ENCODE results near the gene FAM229B. TPM values are rescaled to one million over a fixed set of nuclear protein-coding genes. Genes with fewer than 3 reads are reported as not detected.
A peak's percentile ranks its signal among the peaks of the same experiment; 100 is the strongest.
"Not testable (repeated sequence)": the region's sequence is repeated elsewhere in the genome, so short reads cannot be mapped to it uniquely, and the experiment has no call there.

Gene FAM229B
- total RNA-seq, 2 donors from 2014 or later, result 3.3 to 6.6 TPM

GRCh38 chr6:112087916-112088315 lies 525 bp downstream of the FAM229B start:
- H3K27ac Mint-ChIP-seq, result no peak overlapping the region
- peaks cover 1 to 8% of the 10 kb centered on the region in 2 donors for H3K36me3 Mint-ChIP-seq (ENCODE audit: insufficient read depth in 2 of 2)
- DNase-seq, result no peak
- ATAC-seq (replicated peaks in 1 of 2), result no peak
- H3K27me3 Mint-ChIP-seq (ENCODE audit: low read depth), result peaks cover 14% of the 10 kb centered on the region
- H3K9me3 Mint-ChIP-seq, result no peaks in the 10 kb centered on the region
- H3K4me3 Mint-ChIP-seq, result no peak overlapping the region
- H3K4me1 Mint-ChIP-seq (ENCODE audit: low read depth), result peaks cover 10% of the 10 kb centered on the region

- Mint-ChIP-seq H3K27ac (no peak overlapping the region), H3K36me3 (ENCODE audit: insufficient read depth in 2 of 2) (no peaks in the 10 kb centered on the region), H3K9me3 (no peaks in the 10 kb centered on the region), H3K4me1 (ENCODE audit: low read depth) (no peaks in the 10 kb centered on the region), H3K27me3 (ENCODE audit: low read depth) (peaks cover 2% of the 10 kb centered on the region), H3K4me3 (no peak overlapping the region)
- ATAC-seq (replicated peaks in 1 of 2), result no peak
- no peak for DNase-seq
Observed at GRCh38 chr6:112096901-112097300, 9.5 kb downstream of the FAM229B start.

- no peaks in the 10 kb centered on the region for H3K27me3 Mint-ChIP-seq (ENCODE audit: low read depth)
- peaks cover 2 to 4% of the 10 kb centered on the region in 2 donors for H3K36me3 Mint-ChIP-seq (ENCODE audit: insufficient read depth in 2 of 2)
- no peak for DNase-seq
- H3K9me3 Mint-ChIP-seq, result peaks cover 2 to 4% of the 10 kb centered on the region in 2 donors
- H3K4me1 Mint-ChIP-seq (ENCODE audit: low read depth), result no peaks in the 10 kb centered on the region
- H3K4me3 Mint-ChIP-seq, result no peak overlapping the region
- no peak overlapping the region for H3K27ac Mint-ChIP-seq
- ATAC-seq (replicated peaks in 1 of 2), result no peak
Observed at GRCh38 chr6:112100561-112100960, 13.2 kb downstream of the FAM229B start.

- not testable (repeated sequence) for H3K9me3 Mint-ChIP-seq; ATAC-seq (replicated peaks in 1 of 2); H3K27me3 Mint-ChIP-seq (ENCODE audit: low read depth); H3K27ac Mint-ChIP-seq; H3K36me3 Mint-ChIP-seq (ENCODE audit: insufficient read depth in 2 of 2); DNase-seq; H3K4me1 Mint-ChIP-seq (ENCODE audit: low read depth); H3K4me3 Mint-ChIP-seq
Observed at GRCh38 chr6:112106026-112106425, 18.6 kb downstream of the FAM229B start.

- no peak for DNase-seq
- Mint-ChIP-seq H3K36me3 (ENCODE audit: insufficient read depth in 2 of 2) (peaks cover 2 to 4% of the 10 kb centered on the region in 2 donors), H3K27me3 (ENCODE audit: low read depth) (peaks cover 1% of the 10 kb centered on the region), H3K4me3 (no peak overlapping the region), H3K9me3 (peaks cover 2 to 4% of the 10 kb centered on the region in 2 donors), H3K27ac (no peak overlapping the region), H3K4me1 (ENCODE audit: low read depth) (no peaks in the 10 kb centered on the region)
- ATAC-seq (replicated peaks in 1 of 2), result no peak
Observed at GRCh38 chr6:112106562-112106961, 19.2 kb downstream of the FAM229B start.

GRCh38 chr6:112109262-112109661 lies 21.9 kb downstream of the FAM229B start:
- H3K4me1 Mint-ChIP-seq (ENCODE audit: low read depth), result no peaks in the 10 kb centered on the region
- H3K36me3 Mint-ChIP-seq (ENCODE audit: insufficient read depth in 2 of 2), result peaks cover 2 to 4% of the 10 kb centered on the region in 2 donors
- no peak overlapping the region for H3K4me3 Mint-ChIP-seq
- peaks cover 14% of the 10 kb centered on the region for H3K27me3 Mint-ChIP-seq (ENCODE audit: low read depth)
- ATAC-seq (replicated peaks in 1 of 2) (no peak), DNase-seq (no peak)
- H3K27ac Mint-ChIP-seq, result no peak overlapping the region
- peaks cover 2 to 4% of the 10 kb centered on the region in 2 donors for H3K9me3 Mint-ChIP-seq

GRCh38 chr6:112113431-112113830 lies 26.0 kb downstream of the FAM229B start:
- Mint-ChIP-seq H3K27me3 (ENCODE audit: low read depth) (peaks cover 14% of the 10 kb centered on the region), H3K4me1 (ENCODE audit: low read depth) (peaks cover 22% of the 10 kb centered on the region), H3K4me3 (no peak overlapping the region), H3K36me3 (ENCODE audit: insufficient read depth in 2 of 2) (no peaks in the 10 kb centered on the region), H3K9me3 (no peaks in the 10 kb centered on the region), H3K27ac (no peak overlapping the region)
- DNase-seq, result no peak
- ATAC-seq (replicated peaks in 1 of 2), result no peak

GRCh38 chr6:112113918-112114317 lies 26.5 kb downstream of the FAM229B start:
- Mint-ChIP-seq H3K9me3 (no peaks in the 10 kb centered on the region), H3K4me3 (no peak overlapping the region), H3K27me3 (ENCODE audit: low read depth) (peaks cover 14% of the 10 kb centered on the region), H3K4me1 (ENCODE audit: low read depth) (peaks cover 22% of the 10 kb centered on the region), H3K27ac (no peak overlapping the region), H3K36me3 (ENCODE audit: insufficient read depth in 2 of 2) (no peaks in the 10 kb centered on the region)
- DNase-seq, result no peak
- ATAC-seq (replicated peaks in 1 of 2), result no peak

GRCh38 chr6:112114577-112115223 lies 27.3 kb downstream of the FAM229B start:
- Mint-ChIP-seq H3K4me1 (ENCODE audit: low read depth) (peaks cover 22% of the 10 kb centered on the region), H3K4me3 (no peak overlapping the region), H3K36me3 (ENCODE audit: insufficient read depth in 2 of 2) (no peaks in the 10 kb centered on the region), H3K27ac (no peak overlapping the region), H3K9me3 (no peaks in the 10 kb centered on the region), H3K27me3 (ENCODE audit: low read depth) (peaks cover 14% of the 10 kb centered on the region)
- no peak for DNase-seq
- no peak for ATAC-seq (replicated peaks in 1 of 2)

GRCh38 chr6:112116221-112116620 lies 28.8 kb downstream of the FAM229B start:
- no peaks in the 10 kb centered on the region for H3K9me3 Mint-ChIP-seq
- H3K27ac Mint-ChIP-seq, result no peak overlapping the region
- H3K27me3 Mint-ChIP-seq (ENCODE audit: low read depth), result peaks cover 14% of the 10 kb centered on the region
- H3K36me3 Mint-ChIP-seq (ENCODE audit: insufficient read depth in 2 of 2), result no peaks in the 10 kb centered on the region
- ATAC-seq (replicated peaks in 1 of 2) (no peak), DNase-seq (no peak)
- peaks cover 22% of the 10 kb centered on the region for H3K4me1 Mint-ChIP-seq (ENCODE audit: low read depth)
- no peak overlapping the region for H3K4me3 Mint-ChIP-seq

- H3K9me3 Mint-ChIP-seq, result no peaks in the 10 kb centered on the region
- no peaks in the 10 kb centered on the region for H3K36me3 Mint-ChIP-seq (ENCODE audit: insufficient read depth in 2 of 2)
- DNase-seq (peak in 1 of 2 donors; percentile 4), ATAC-seq (replicated peaks in 1 of 2) (peak; percentile 56 to 86)
- peaks cover 3% of the 10 kb centered on the region for H3K27me3 Mint-ChIP-seq (ENCODE audit: low read depth)
- H3K4me1 Mint-ChIP-seq (ENCODE audit: low read depth), result peaks cover 22% of the 10 kb centered on the region
- H3K27ac Mint-ChIP-seq, result no peak overlapping the region
- peak overlapping the region; percentile 14 to 56 for H3K4me3 Mint-ChIP-seq
Observed at GRCh38 chr6:112117554-112117953, 30.2 kb downstream of the FAM229B start.

GRCh38 chr6:112118034-112118433 lies 30.6 kb downstream of the FAM229B start:
- peaks cover 22% of the 10 kb centered on the region for H3K4me1 Mint-ChIP-seq (ENCODE audit: low read depth)
- H3K27ac Mint-ChIP-seq, result no peak overlapping the region
- no peaks in the 10 kb centered on the region for H3K9me3 Mint-ChIP-seq
- no peak for ATAC-seq (replicated peaks in 1 of 2)
- H3K4me3 Mint-ChIP-seq, result no peak overlapping the region
- H3K36me3 Mint-ChIP-seq (ENCODE audit: insufficient read depth in 2 of 2), result no peaks in the 10 kb centered on the region
- DNase-seq, result no peak
- H3K27me3 Mint-ChIP-seq (ENCODE audit: low read depth), result no peaks in the 10 kb centered on the region

GRCh38 chr6:112122756-112123155 lies 35.4 kb downstream of the FAM229B start:
- Mint-ChIP-seq H3K27me3 (ENCODE audit: low read depth) (peaks cover 6% of the 10 kb centered on the region), H3K9me3 (no peaks in the 10 kb centered on the region), H3K4me1 (ENCODE audit: low read depth) (peaks cover 6% of the 10 kb centered on the region), H3K4me3 (no peak overlapping the region), H3K27ac (no peak overlapping the region), H3K36me3 (ENCODE audit: insufficient read depth in 2 of 2) (no peaks in the 10 kb centered on the region)
- DNase-seq (no peak), ATAC-seq (replicated peaks in 1 of 2) (no peak)

GRCh38 chr6:112123982-112124381 lies 36.6 kb downstream of the FAM229B start:
- DNase-seq, result no peak
- ATAC-seq (replicated peaks in 1 of 2), result no peak
- no peaks in the 10 kb centered on the region for H3K9me3 Mint-ChIP-seq
- peaks cover 13% of the 10 kb centered on the region for H3K27me3 Mint-ChIP-seq (ENCODE audit: low read depth)
- peaks cover 6% of the 10 kb centered on the region for H3K4me1 Mint-ChIP-seq (ENCODE audit: low read depth)
- no peaks in the 10 kb centered on the region for H3K36me3 Mint-ChIP-seq (ENCODE audit: insufficient read depth in 2 of 2)
- H3K4me3 Mint-ChIP-seq, result no peak overlapping the region
- no peak overlapping the region for H3K27ac Mint-ChIP-seq
